Breast epithelium (tissue), 4 donors: ENCODE measurements around the gene RUNX3. TPM values are rescaled to one million over a fixed set of nuclear protein-coding genes. Genes with fewer than 3 reads are reported as not detected.

Source experiments
- DNase-seq, 2 donors: peaks; one replicate each; pipeline ENCODE4 v3.0.0-alpha.2; 2019; ENCODE audit warnings: low spot score in 2 of 2
- H3K27ac ChIP-seq, 2 donors: fragments of 200-600 bp; sonication (generic) in 1 of 2; one replicate each; pipeline ENCODE4 v1.5.1; 2016 to 2019; ENCODE audit warnings: mild to moderate bottlenecking in 1 of 2
- H3K27me3 ChIP-seq, 2 donors: fragments of 200-600 bp; sonication (generic) in 1 of 2; one replicate each; pipeline versions ENCODE4 v1.5.1 to v1.6.0; 2017 to 2019; ENCODE audit warnings: control low read depth in 1 of 2, mild to moderate bottlenecking in 1 of 2
- H3K36me3 ChIP-seq: fragments of 200-600 bp; one replicate; pipeline ENCODE4 v1.5.1; 2019
- H3K4me1 ChIP-seq, 2 donors: fragments of 200-600 bp; sonication (generic); one replicate each; pipeline ENCODE4 v1.5.1; 2016 to 2019; ENCODE audit warnings: control low read depth in 1 of 2
- H3K4me3 ChIP-seq, 3 donors: fragments of 200-600 bp; sonication (generic); 1 replicate in 2 of 3; 2 replicates in 1 of 3; pipeline ENCODE4 v1.5.1; 2016 to 2019; ENCODE audit warnings: mild to moderate bottlenecking in 3 of 3, moderate library complexity in 2 of 3
- H3K9me3 ChIP-seq, 2 donors: fragments of 200-600 bp; sonication (generic) in 1 of 2; one replicate each; pipeline ENCODE4 v1.5.1; 2016 to 2019; ENCODE audit warnings: control low read depth in 1 of 2
- POLR2A ChIP-seq: fragments of 450-650 bp; IDR thresholded peaks from one replicate; pipeline ENCODE4 v1.6.1; 2016; ENCODE audit warnings: antibody characterized with exemption, mild to moderate bottlenecking, moderate library complexity
- POLR2AphosphoS5 ChIP-seq, 3 donors: sonication (generic); formaldehyde crosslinking; IDR thresholded peaks; one replicate each; pipeline ENCODE4 v1.6.1; 2017; ENCODE audit warnings: antibody characterized with exemption in 3 of 3
- intact Hi-C: fragments of 100-400 bp; cut with DNase I; formaldehyde crosslinking; loops from one replicate; pipeline ENCODE4 v1.15.1; 2023; ENCODE audit warnings: low total_unique reads
- total RNA-seq, 3 donors: library from RNA; depleted of rRNA; stranded (reverse); fragments of >200 nt; gene quantifications; one replicate each; pipeline ENCODE4 v1.1.0, GENCODE V29; 2016
- TF ChIP-seq, protein P1 (sequence below), 3 donors: fragments of 450-650 bp; IDR thresholded peaks; one replicate each; pipeline ENCODE4 v1.5.1; 2016 to 2017; ENCODE audit warnings: antibody characterized with exemption in 3 of 3, mild to moderate bottlenecking in 3 of 3, moderate library complexity in 3 of 3

Gene RUNX3
- total RNA-seq, 3 donors from 2014 or later, result 1.9 to 9.1 (median 5.6) TPM

GRCh38 chr1:24872061-24872850, 57.8 kb downstream of the RUNX3 start:
- no peaks in the 10 kb centered on the region for H3K27me3 ChIP-seq

DNA sequence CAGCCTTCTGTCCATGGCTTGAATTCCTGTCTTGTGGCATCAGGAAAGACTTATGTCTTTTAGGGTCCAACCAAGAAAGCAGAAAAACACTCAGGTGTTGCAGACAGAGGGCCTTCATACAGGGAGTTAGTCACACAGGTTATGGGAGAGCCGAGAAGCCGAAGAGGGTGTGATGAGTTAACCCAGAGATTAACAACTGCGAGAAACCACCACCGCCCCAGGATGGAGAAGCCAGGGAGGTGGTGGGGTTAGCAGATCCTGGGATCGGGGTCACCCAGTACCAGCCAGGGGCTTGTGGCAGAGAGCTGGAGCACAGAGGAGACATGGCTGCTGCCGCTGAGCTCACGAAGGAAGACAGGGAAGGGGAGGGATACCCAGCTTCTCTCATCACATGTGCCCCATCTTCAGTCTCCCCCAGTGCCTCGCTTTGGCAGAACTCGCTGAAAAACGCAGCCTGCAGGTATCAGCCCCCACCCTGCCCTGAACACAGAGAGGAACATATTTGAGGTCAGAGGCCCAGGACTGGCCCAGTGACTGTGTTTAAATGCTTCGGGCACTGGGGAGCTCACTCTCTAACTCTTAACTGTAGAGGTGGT, 58.7 kb downstream of the RUNX3 start:
- H3K27me3 ChIP-seq, result no peaks in the 10 kb centered on the region
- TF ChIP-seq POLR2A (no peak), POLR2AphosphoS5 (IDR thresholded peaks at IDR 0.05) (no peak)
- TF ChIP-seq, protein P1, sequence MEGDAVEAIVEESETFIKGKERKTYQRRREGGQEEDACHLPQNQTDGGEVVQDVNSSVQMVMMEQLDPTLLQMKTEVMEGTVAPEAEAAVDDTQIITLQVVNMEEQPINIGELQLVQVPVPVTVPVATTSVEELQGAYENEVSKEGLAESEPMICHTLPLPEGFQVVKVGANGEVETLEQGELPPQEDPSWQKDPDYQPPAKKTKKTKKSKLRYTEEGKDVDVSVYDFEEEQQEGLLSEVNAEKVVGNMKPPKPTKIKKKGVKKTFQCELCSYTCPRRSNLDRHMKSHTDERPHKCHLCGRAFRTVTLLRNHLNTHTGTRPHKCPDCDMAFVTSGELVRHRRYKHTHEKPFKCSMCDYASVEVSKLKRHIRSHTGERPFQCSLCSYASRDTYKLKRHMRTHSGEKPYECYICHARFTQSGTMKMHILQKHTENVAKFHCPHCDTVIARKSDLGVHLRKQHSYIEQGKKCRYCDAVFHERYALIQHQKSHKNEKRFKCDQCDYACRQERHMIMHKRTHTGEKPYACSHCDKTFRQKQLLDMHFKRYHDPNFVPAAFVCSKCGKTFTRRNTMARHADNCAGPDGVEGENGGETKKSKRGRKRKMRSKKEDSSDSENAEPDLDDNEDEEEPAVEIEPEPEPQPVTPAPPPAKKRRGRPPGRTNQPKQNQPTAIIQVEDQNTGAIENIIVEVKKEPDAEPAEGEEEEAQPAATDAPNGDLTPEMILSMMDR (IDR thresholded peaks at IDR 0.05), result no peak
- no peak overlapping the region for H3K4me3 ChIP-seq
- no peaks in the 10 kb centered on the region for H3K4me1 ChIP-seq
- H3K9me3 ChIP-seq, result no peaks in the 10 kb centered on the region
- intact Hi-C loops, result no loop called here
- DNase-seq, result no peak
- no peak overlapping the region for H3K27ac ChIP-seq
- H3K36me3 ChIP-seq, result no peaks in the 10 kb centered on the region

More at GRCh38 chr1:24872061-24872850, 57.8 kb downstream of the RUNX3 start:
- H3K36me3 ChIP-seq, result no peaks in the 10 kb centered on the region
- DNase-seq, result no peak
- no peaks in the 10 kb centered on the region for H3K9me3 ChIP-seq
- no peaks in the 10 kb centered on the region for H3K4me1 ChIP-seq
- H3K27ac ChIP-seq, result no peak overlapping the region
- intact Hi-C loops, result no loop called here
- H3K4me3 ChIP-seq, result no peak overlapping the region
- TF ChIP-seq, protein P1 (IDR thresholded peaks at IDR 0.05), result no peak
- no peak for TF ChIP-seq POLR2A
- TF ChIP-seq POLR2AphosphoS5 (IDR thresholded peaks at IDR 0.05), result no peak

DNA sequence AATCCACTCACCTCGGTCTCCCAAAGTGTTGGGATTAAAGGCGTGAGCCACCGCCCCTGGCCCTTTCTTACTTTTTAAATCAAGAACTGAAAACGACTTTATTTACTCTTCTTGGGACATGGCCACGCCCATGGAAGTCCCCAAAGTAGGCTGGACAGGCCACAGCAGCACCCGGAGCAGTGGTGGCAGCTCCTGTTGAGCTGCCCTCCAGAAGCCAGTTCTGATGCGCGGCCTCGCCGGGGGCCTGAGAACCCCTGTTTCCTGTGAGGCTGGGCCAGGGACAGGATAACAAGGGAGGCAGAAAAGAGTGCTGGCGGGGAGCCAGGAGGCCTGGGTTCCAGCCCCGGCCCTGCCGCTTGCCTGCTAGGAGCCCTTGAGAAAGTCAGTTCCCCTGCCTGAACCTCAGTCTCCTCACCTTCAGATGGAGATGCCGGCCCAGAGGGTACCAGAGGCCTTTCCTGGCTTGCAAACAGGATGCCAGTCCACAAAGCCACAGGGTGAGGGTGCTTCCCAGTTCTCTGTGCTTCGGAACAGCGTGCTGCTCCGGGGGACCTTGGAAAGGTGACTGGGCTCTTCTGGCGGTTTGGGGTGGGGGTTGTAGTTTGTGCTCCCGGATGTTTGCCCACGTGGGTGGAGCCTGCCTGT, 59.4 kb downstream of the RUNX3 start:
- DNase-seq, result no peak
- Histone ChIP-seq H3K27ac (no peak overlapping the region), H3K36me3 (no peaks in the 10 kb centered on the region), H3K4me3 (no peak overlapping the region), H3K27me3 (no peaks in the 10 kb centered on the region), H3K4me1 (no peaks in the 10 kb centered on the region), H3K9me3 (no peaks in the 10 kb centered on the region)
- intact Hi-C loops, result no loop called here
- TF ChIP-seq POLR2AphosphoS5 (IDR thresholded peaks at IDR 0.05) (no peak), POLR2A (no peak)
- TF ChIP-seq, protein P1 (IDR thresholded peaks at IDR 0.05), result no peak

GRCh38 chr1:24868016-24868875, 61.8 kb downstream of the RUNX3 start:
- TF ChIP-seq, protein P1 (IDR thresholded peaks at IDR 0.05), result no peak
- TF ChIP-seq POLR2AphosphoS5 (IDR thresholded peaks at IDR 0.05) (no peak), POLR2A (no peak)
- H3K4me1 ChIP-seq, result no peaks in the 10 kb centered on the region
- H3K27me3 ChIP-seq, result no peaks in the 10 kb centered on the region
- no peak overlapping the region for H3K4me3 ChIP-seq
- DNase-seq, result no peak
- no peak overlapping the region for H3K27ac ChIP-seq
- intact Hi-C loops, result no loop called here
- H3K9me3 ChIP-seq, result no peaks in the 10 kb centered on the region
- H3K36me3 ChIP-seq, result no peaks in the 10 kb centered on the region
